Body of pancreas (tissue), 4 donors: Measurements from ENCODE around the gene POU3F2.

Experiments used
- POLR2A ChIP-seq, 3 donors: fragments of 450-650 bp; IDR thresholded peaks; one replicate each; pipeline ENCODE4 v1.6.1; 2016; ENCODE audit warnings: antibody characterized with exemption in 3 of 3, mild to moderate bottlenecking in 2 of 3
- TF ChIP-seq, protein P1 (sequence below), 7 experiments: fragments of 450-650 bp in 4 of 7; fragments of 200-600 bp in 3 of 7; sonication (generic) in 3 of 7; IDR thresholded peaks; one replicate each; pipeline ENCODE4 v1.5.1; 2016 to 2019; ENCODE audit warnings: antibody characterized with exemption in 7 of 7

- TF ChIP-seq, protein P1, sequence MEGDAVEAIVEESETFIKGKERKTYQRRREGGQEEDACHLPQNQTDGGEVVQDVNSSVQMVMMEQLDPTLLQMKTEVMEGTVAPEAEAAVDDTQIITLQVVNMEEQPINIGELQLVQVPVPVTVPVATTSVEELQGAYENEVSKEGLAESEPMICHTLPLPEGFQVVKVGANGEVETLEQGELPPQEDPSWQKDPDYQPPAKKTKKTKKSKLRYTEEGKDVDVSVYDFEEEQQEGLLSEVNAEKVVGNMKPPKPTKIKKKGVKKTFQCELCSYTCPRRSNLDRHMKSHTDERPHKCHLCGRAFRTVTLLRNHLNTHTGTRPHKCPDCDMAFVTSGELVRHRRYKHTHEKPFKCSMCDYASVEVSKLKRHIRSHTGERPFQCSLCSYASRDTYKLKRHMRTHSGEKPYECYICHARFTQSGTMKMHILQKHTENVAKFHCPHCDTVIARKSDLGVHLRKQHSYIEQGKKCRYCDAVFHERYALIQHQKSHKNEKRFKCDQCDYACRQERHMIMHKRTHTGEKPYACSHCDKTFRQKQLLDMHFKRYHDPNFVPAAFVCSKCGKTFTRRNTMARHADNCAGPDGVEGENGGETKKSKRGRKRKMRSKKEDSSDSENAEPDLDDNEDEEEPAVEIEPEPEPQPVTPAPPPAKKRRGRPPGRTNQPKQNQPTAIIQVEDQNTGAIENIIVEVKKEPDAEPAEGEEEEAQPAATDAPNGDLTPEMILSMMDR (IDR thresholded peaks at IDR 0.05): no peak
- TF ChIP-seq POLR2A (IDR thresholded peaks at IDR 0.05): no peak
Observed at GRCh38 chr6:98832284-98833056, 1.9 kb upstream of the POU3F2 start.
